Measurements from ENCODE around the gene WIPI1. TPM values are rescaled to one million over a fixed set of nuclear protein-coding genes. Genes with fewer than 3 reads are reported as not detected.

Gene WIPI1
- total and polyA plus RNA-seq, 2 of the 13 experiments (the other 11 are each of a cell fraction or from before 2014, with no cell fraction given), result 29.4 to 141 TPM

DNA sequence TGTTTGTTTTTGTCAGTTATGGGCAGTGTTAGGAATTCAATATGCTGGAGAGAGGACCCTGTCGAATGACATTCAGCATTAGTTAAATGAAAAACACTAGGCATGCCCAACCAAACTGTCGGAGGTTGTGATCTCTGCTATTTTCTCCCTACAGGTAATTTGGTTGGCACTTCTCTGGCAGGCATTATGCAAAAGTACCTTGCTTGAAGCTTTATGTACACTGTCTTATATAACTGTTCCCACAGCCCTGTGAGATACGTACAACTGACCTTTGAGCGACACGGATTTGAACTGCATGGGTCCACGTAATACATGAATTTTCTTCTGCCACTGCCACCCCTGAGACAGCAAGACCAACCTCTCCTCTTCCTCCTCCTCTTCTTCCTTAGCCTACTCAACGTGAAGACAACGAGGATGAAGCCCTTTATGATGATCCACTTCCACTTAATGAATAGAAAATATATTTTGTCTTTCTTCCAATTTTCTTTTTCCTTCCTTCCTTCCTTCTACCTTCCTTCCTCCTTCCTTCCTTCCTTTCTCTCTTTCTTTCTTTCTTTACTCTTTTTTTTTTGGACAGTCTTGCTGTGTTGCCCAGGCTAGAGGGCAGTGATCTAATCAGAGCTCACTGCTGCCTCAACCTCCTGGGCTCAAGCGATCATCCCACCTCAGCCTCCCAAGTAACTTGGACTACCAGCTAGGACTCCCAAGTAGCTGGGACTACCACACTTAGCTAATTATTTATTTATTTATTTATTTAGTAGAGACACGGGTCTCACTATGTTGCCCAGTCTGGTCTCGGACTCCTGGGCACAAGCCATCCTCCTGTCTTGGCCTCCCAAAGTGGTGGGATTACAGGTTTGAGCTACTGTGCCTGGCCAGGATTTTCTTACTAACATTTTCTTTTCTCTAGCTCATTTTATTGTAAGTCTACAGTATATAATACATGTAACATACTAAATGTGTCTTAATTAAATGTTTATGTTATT is 77.3 kb downstream of the WIPI1 start (continued):
- TF ChIP-seq, protein P1, sequence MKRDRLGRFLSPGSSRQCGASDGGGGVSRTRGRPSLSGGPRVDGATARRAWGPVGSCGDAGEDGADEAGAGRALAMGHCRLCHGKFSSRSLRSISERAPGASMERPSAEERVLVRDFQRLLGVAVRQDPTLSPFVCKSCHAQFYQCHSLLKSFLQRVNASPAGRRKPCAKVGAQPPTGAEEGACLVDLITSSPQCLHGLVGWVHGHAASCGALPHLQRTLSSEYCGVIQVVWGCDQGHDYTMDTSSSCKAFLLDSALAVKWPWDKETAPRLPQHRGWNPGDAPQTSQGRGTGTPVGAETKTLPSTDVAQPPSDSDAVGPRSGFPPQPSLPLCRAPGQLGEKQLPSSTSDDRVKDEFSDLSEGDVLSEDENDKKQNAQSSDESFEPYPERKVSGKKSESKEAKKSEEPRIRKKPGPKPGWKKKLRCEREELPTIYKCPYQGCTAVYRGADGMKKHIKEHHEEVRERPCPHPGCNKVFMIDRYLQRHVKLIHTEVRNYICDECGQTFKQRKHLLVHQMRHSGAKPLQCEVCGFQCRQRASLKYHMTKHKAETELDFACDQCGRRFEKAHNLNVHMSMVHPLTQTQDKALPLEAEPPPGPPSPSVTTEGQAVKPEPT (CRISPR knock-in tag; IDR thresholded peaks at IDR 0.05; ENCODE audit: low read depth), result 0 out of 2 replicates have a peak, but pooled peaks have one; percentile 37
- no peak for TF ChIP-seq MAFG (CRISPR knock-in tag; IDR thresholded peaks at IDR 0.05)
- no peak for TF ChIP-seq ATRX (CRISPR knock-in tag; IDR thresholded peaks at IDR 0.05; ENCODE audit: borderline replicate concordance)
- TF ChIP-seq, protein P2, sequence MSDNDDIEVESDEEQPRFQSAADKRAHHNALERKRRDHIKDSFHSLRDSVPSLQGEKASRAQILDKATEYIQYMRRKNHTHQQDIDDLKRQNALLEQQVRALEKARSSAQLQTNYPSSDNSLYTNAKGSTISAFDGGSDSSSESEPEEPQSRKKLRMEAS (IDR thresholded peaks at IDR 0.05), result peak; percentile 59
- TF ChIP-seq, protein P3, sequence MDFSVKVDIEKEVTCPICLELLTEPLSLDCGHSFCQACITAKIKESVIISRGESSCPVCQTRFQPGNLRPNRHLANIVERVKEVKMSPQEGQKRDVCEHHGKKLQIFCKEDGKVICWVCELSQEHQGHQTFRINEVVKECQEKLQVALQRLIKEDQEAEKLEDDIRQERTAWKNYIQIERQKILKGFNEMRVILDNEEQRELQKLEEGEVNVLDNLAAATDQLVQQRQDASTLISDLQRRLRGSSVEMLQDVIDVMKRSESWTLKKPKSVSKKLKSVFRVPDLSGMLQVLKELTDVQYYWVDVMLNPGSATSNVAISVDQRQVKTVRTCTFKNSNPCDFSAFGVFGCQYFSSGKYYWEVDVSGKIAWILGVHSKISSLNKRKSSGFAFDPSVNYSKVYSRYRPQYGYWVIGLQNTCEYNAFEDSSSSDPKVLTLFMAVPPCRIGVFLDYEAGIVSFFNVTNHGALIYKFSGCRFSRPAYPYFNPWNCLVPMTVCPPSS (IDR thresholded peaks at IDR 0.05), result no peak
- TF ChIP-seq ZNF549 (CRISPR knock-in tag; IDR thresholded peaks at IDR 0.05), result no peak
- TF ChIP-seq SCMH1 (CRISPR knock-in tag; IDR thresholded peaks at IDR 0.05; ENCODE audit: borderline replicate concordance), result no peak
- peak; percentile 82; the same call in 1 of the 2 replicates for TF ChIP-seq ZNF792 (CRISPR knock-in tag; IDR thresholded peaks at IDR 0.05)
- TF ChIP-seq ZNF761 (CRISPR knock-in tag; conservative IDR thresholded peaks at IDR 0.05), result 0 out of 2 replicates have a peak, but pooled peaks have one; percentile 63
- TF ChIP-seq ZNF138 (CRISPR knock-in tag; IDR thresholded peaks at IDR 0.05; ENCODE audit: low read depth), result no peak
- no peak; the same call in 1 of the 2 replicates for TF ChIP-seq NFYC (CRISPR knock-in tag; IDR thresholded peaks at IDR 0.05)
- no peak for TF ChIP-seq PHF8 (CRISPR knock-in tag; IDR thresholded peaks at IDR 0.05)
- TF ChIP-seq ZMYM4 (CRISPR knock-in tag; IDR thresholded peaks at IDR 0.05), result peak; percentile 38; the same call in 1 of the 2 replicates
- TF ChIP-seq ZNF331 (CRISPR knock-in tag; IDR thresholded peaks at IDR 0.05), result peak; percentile 52; the same call in 1 of the 2 replicates
- TF ChIP-seq SPEN (CRISPR knock-in tag; IDR thresholded peaks at IDR 0.05; ENCODE audit: low read depth), result peak; percentile 42; the same call in 1 of the 2 replicates
- TF ChIP-seq ZNF337 (CRISPR knock-in tag; IDR thresholded peaks at IDR 0.05; ENCODE audit: borderline replicate concordance, low read depth), result no peak
- TF ChIP-seq, protein P4, sequence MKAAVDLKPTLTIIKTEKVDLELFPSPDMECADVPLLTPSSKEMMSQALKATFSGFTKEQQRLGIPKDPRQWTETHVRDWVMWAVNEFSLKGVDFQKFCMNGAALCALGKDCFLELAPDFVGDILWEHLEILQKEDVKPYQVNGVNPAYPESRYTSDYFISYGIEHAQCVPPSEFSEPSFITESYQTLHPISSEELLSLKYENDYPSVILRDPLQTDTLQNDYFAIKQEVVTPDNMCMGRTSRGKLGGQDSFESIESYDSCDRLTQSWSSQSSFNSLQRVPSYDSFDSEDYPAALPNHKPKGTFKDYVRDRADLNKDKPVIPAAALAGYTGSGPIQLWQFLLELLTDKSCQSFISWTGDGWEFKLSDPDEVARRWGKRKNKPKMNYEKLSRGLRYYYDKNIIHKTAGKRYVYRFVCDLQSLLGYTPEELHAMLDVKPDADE (CRISPR knock-in tag; IDR thresholded peaks at IDR 0.05), result no peak
- TF ChIP-seq ZNF484 (CRISPR knock-in tag; IDR thresholded peaks at IDR 0.05; ENCODE audit: borderline replicate concordance, low read depth), result no peak
- no peak for TF ChIP-seq RBM39 (IDR thresholded peaks at IDR 0.05; ENCODE audit: low read depth, low read length, poor library complexity, severe bottlenecking)
- TF ChIP-seq, protein P5, sequence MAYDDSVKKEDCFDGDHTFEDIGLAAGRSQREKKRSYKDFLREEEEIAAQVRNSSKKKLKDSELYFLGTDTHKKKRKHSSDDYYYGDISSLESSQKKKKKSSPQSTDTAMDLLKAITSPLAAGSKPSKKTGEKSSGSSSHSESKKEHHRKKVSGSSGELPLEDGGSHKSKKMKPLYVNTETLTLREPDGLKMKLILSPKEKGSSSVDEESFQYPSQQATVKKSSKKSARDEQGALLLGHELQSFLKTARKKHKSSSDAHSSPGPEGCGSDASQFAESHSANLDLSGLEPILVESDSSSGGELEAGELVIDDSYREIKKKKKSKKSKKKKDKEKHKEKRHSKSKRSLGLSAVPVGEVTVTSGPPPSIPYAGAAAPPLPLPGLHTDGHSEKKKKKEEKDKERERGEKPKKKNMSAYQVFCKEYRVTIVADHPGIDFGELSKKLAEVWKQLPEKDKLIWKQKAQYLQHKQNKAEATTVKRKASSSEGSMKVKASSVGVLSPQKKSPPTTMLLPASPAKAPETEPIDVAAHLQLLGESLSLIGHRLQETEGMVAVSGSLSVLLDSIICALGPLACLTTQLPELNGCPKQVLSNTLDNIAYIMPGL (CRISPR knock-in tag; IDR thresholded peaks at IDR 0.05; ENCODE audit: borderline replicate concordance in 1 of 2, low read depth in 1 of 2), result 0 out of 4 replicates have a peak, but pooled peaks of 1 of the 2 experiments have one; percentile 24
- peak; percentile 59; the same call in 1 of the 2 replicates for TF ChIP-seq BCL6 (CRISPR knock-in tag; IDR thresholded peaks at IDR 0.05)
- peak; percentile 84 for TF ChIP-seq ZBTB38 (CRISPR knock-in tag; IDR thresholded peaks at IDR 0.05)
- TF ChIP-seq MZF1 (CRISPR knock-in tag; IDR thresholded peaks at IDR 0.05; ENCODE audit: borderline replicate concordance), result no peak

Data from HepG2 (cell line).